Thymus (tissue), 11 donors: ENCODE data around the gene OR51V1. TPM values are rescaled to one million over a fixed set of nuclear protein-coding genes. Genes with fewer than 3 reads are reported as not detected.

Source experiments
- DNase-seq, 9 donors: peaks; one replicate each; pipeline ENCODE4 v3.0.0-alpha.2; 2013; ENCODE audit warnings: low spot score in 9 of 9, low read depth in 6 of 9, missing footprints in 1 of 9
- H3K27ac ChIP-seq, 2 donors: one replicate each; pipeline ENCODE4 v1.5.1; 2013; ENCODE audit warnings: control low read depth in 1 of 2, low read depth in 1 of 2, low read length in 1 of 2, mild to moderate bottlenecking in 1 of 2, moderate library complexity in 1 of 2
- H3K27me3 ChIP-seq, 2 donors: one replicate each; pipeline ENCODE4 v1.5.1; 2013; ENCODE audit warnings: low read length in 1 of 2; ENCODE audit not compliant: control insufficient read depth in 2 of 2, insufficient read depth in 1 of 2
- H3K36me3 ChIP-seq, 2 donors: one replicate each; pipeline ENCODE4 v1.5.1; 2013; ENCODE audit warnings: low read length in 1 of 2, mild to moderate bottlenecking in 1 of 2, moderate library complexity in 1 of 2; ENCODE audit not compliant: control insufficient read depth in 2 of 2, insufficient read depth in 2 of 2
- H3K4me1 ChIP-seq, 2 donors: one replicate each; pipeline ENCODE4 v1.5.1; 2013; ENCODE audit warnings: low read length in 2 of 2; ENCODE audit not compliant: control insufficient read depth in 2 of 2, insufficient read depth in 2 of 2
- H3K4me3 ChIP-seq, 2 donors: one replicate each; pipeline ENCODE4 v1.5.1; 2013; ENCODE audit warnings: low read length in 2 of 2, control low read depth in 1 of 2, mild to moderate bottlenecking in 1 of 2
- H3K9me3 ChIP-seq, 2 donors: one replicate each; pipeline ENCODE4 v1.5.1; 2013; ENCODE audit warnings: low read length in 1 of 2, mild to moderate bottlenecking in 1 of 2; ENCODE audit not compliant: control insufficient read depth in 2 of 2, insufficient read depth in 1 of 2
- WGBS: extraction: QIAGEN DNeasy Blood & Tissue Kit; methylation state at CpG from one replicate; pipeline ENCODE4 v1.1.7; 2013; 5-methylcytosine and 5-hydroxymethylcytosine counted together
- polyA plus RNA-seq: library from polyadenylated mRNA; stranded (reverse); fragments of 200-250 nt; gene quantifications from one replicate; pipeline ENCODE4 v1.2.3, GENCODE V29; 2013
- total RNA-seq: library from RNA; stranded (reverse); fragments of 120-200 nt; gene quantifications from one replicate; pipeline ENCODE4 v1.2.4, GENCODE V29; 2013
- donor health status: healthy.

The OR51V1 gene
- total and polyA plus RNA-seq, 2 donors, result not detected

DNA sequence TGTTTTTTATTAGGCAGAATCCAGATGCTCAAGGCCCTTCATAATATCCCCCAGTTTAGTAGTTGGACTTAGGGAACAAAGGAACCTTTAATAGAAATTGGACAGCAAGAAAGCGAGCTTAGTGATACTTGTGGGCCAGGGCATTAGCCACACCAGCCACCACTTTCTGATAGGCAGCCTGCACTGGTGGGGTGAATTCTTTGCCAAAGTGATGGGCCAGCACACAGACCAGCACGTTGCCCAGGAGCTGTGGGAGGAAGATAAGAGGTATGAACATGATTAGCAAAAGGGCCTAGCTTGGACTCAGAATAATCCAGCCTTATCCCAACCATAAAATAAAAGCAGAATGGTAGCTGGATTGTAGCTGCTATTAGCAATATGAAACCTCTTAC lies 25.0 kb upstream of the OR51V1 start:
- no peaks in the 10 kb centered on the region for H3K4me1 ChIP-seq
- H3K36me3 ChIP-seq, result no peaks in the 10 kb centered on the region
- no peaks in the 10 kb centered on the region for H3K27me3 ChIP-seq
- no peaks in the 10 kb centered on the region for H3K9me3 ChIP-seq
- 77% methylated on average over 2 of the region's 2 CpGs for WGBS
- DNase-seq, result no peak
- no peak overlapping the region for H3K27ac ChIP-seq
- no peak overlapping the region for H3K4me3 ChIP-seq

DNA sequence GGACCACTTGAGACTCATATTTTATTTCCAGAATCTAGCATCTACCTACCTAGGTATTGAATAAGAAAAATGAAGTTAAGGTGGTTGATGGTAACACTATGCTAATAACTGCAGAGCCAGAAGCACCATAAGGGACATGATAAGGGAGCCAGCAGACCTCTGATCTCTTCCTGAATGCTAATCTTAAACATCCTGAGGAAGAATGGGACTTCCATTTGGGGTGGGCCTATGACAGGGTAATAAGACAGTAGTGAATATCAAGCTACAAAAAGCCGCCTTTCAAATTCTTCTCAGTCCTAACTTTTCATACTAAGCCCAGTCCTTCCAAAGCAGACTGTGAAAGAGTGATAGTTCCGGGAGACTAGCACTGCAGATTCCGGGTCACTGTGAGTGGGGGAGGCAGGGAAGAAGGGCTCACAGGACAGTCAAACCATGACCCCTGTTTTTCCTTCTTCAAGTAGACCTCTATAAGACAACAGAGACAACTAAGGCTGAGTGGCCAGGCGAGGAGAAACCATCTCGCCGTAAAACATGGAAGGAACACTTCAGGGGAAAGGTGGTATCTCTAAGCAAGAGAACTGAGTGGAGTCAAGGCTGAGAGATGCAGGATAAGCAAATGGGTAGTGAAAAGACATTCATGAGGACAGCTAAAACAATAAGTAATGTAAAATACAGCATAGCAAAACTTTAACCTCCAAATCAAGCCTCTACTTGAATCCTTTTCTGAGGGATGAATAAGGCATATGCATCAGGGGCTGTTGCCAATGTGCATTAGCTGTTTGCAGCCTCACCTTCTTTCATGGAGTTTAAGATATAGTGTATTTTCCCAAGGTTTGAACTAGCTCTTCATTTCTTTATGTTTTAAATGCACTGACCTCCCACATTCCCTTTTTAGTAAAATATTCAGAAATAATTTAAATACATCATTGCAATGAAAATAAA lies 24.3 kb upstream of the OR51V1 start:
- no peak for DNase-seq
- no peaks in the 10 kb centered on the region for H3K9me3 ChIP-seq
- 80% methylated on average over 6 of the region's 6 CpGs for WGBS

DNA sequence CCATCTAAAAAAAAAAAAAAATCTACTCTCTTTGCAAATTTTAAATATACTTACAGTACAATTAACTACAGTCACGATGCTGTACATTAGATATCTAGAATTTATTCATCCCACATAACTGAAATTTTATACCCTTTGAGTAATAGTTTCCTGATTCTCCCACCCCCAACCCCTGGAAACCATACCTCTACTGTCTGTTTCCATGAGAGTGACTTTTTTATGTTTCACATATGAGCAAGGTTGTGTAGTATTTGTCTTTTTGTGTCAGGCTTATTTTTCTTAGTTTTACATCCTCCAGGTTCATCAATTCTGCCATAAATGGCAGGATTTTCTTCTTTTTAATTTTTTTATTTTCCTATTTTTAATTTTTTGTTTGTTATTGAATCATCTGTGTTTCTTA lies 23.2 kb upstream of the OR51V1 start:
- Histone ChIP-seq H3K4me3 (no peak overlapping the region), H3K27me3 (no peaks in the 10 kb centered on the region)
- WGBS, result 89% methylated on average over 1 of the region's 1 CpG

More for the DNA sequence above, 24.3 kb upstream of the OR51V1 start:
- H3K27me3 ChIP-seq, result no peaks in the 10 kb centered on the region
- no peak overlapping the region for H3K27ac ChIP-seq
- H3K4me1 ChIP-seq, result no peaks in the 10 kb centered on the region
- H3K36me3 ChIP-seq, result no peaks in the 10 kb centered on the region
- no peak overlapping the region for H3K4me3 ChIP-seq

DNA sequence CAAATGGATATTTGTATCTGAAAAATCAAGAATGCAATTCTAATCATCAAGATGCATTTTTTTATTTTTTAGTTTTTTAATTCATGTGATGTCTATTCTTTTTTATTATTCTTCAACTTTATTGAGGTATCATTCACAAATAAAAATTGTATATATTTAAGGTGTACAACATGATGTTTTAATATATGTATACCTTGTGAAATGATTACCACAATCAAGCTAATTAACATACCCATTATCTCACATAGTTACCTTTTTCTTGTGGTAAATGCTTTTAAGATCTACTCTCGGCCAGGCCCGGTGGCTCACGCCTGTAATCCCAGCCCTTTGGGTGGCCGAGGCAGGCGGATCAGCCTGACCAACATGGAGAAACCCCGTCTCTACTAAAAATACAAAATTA lies 22.7 kb upstream of the OR51V1 start:
- WGBS, result 97% methylated on average over 6 of the region's 6 CpGs
- no peak overlapping the region for H3K4me3 ChIP-seq
- no peaks in the 10 kb centered on the region for H3K4me1 ChIP-seq
- H3K36me3 ChIP-seq, result no peaks in the 10 kb centered on the region
- no peak overlapping the region for H3K27ac ChIP-seq
- H3K9me3 ChIP-seq, result no peaks in the 10 kb centered on the region
- DNase-seq, result no peak
- H3K27me3 ChIP-seq, result no peaks in the 10 kb centered on the region

More for the DNA sequence above, 23.2 kb upstream of the OR51V1 start:
- H3K9me3 ChIP-seq, result no peaks in the 10 kb centered on the region
- H3K36me3 ChIP-seq, result no peaks in the 10 kb centered on the region
- no peak for DNase-seq
- no peaks in the 10 kb centered on the region for H3K4me1 ChIP-seq
- H3K27ac ChIP-seq, result no peak overlapping the region

DNA sequence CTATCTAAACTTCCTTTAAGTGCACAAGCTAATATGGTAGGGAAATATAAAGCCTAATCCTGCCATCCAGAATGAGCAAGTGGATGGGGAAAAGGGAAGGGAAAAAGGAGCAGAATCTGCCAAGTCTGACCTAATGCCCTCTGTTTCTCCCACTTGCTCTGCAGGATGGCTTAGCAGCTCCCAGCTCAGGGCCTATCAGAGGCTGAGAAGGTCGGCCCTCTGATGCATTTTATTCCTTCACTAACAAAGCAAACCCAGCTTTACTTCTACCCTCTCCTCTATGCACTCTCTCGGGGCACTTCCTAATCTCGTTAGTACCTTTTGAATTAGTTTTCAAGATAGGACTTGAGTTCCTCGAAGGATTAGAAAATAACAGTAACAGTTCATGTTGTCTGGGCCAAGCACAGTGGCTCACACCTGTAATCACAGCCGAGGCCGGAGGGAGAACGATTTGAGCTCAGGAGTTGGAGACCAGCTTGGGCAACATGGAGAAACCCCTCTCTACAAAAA lies 9.9 kb upstream of the OR51V1 start:
- H3K27ac ChIP-seq, result no peak overlapping the region
- no peak overlapping the region for H3K4me3 ChIP-seq
- no peaks in the 10 kb centered on the region for H3K27me3 ChIP-seq
- no peak for DNase-seq
- 78% methylated on average over 7 of the region's 7 CpGs for WGBS
- H3K36me3 ChIP-seq, result no peaks in the 10 kb centered on the region
- no peaks in the 10 kb centered on the region for H3K9me3 ChIP-seq
- no peaks in the 10 kb centered on the region for H3K4me1 ChIP-seq

DNA sequence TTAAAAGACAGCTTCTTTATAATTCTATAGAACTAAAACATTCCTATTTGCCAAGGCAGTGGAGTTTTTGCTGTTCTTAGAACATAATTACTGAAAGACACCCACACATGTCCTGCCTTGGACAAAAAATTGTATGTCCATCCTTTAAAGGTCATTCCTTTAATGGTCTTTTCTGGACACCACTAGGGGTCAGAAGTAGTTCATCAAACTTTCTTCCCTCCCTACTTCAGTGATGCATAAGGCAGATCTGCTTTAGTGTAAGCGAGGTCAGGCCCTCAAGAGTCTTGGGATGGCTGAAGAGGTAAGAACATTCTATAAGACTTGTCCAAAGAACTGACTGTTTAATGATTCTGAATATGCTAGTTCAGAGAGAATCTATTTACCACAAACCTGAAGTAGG lies 4.3 kb upstream of the OR51V1 start:
- no peaks in the 10 kb centered on the region for H3K4me1 ChIP-seq
- 61% methylated on average over 1 of the region's 1 CpG for WGBS

DNA sequence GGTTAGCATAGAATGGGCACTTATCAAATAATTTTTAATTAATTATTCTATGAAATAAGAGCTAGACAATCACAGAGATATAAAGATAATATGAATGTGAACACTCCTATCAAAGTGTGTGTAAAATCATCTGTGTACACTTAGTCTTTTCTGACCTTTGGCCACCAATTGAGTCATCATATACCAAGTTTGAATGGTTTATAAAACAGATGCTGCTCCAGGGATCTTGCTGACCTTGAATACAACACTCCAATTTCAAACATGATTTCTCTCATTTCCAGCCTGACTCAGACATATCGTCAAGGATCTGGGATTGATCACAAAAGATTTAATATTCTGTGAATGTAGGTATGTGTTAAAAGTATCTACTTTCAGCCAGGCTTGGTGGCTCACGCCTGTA lies 2.9 kb upstream of the OR51V1 start:
- WGBS, result 92% methylated on average over 2 of the region's 2 CpGs
- no peak for DNase-seq
- H3K27ac ChIP-seq, result no peak overlapping the region
- H3K4me3 ChIP-seq, result no peak overlapping the region
- H3K9me3 ChIP-seq, result no peaks in the 10 kb centered on the region
- no peaks in the 10 kb centered on the region for H3K4me1 ChIP-seq
- no peaks in the 10 kb centered on the region for H3K27me3 ChIP-seq
- H3K36me3 ChIP-seq, result no peaks in the 10 kb centered on the region

More for the DNA sequence above, 4.3 kb upstream of the OR51V1 start:
- H3K36me3 ChIP-seq, result no peaks in the 10 kb centered on the region
- H3K4me3 ChIP-seq, result no peak overlapping the region
- H3K9me3 ChIP-seq, result no peaks in the 10 kb centered on the region
- DNase-seq, result no peak
- no peaks in the 10 kb centered on the region for H3K27me3 ChIP-seq
- no peak overlapping the region for H3K27ac ChIP-seq

DNA sequence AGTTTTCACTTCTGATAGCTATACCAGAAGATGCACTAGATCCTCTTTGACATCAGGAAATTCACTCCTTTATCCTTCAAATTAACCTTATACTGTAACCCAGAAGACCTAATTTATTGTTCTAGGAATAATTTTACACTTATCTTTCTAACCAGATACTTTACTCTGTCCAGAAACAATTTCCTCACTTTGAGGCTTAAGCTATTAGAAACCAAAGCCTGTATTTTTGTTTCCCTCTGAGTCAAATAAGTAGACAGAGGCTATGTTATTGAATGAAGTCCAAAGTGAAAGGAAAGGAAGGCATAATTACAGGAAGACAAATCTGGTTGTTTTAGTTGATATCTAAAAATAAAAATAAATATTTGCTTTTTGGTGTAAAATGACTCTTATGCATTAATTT lies 2.2 kb downstream of the OR51V1 start:
- no peak overlapping the region for H3K27ac ChIP-seq
- H3K4me3 ChIP-seq, result no peak overlapping the region
- no peaks in the 10 kb centered on the region for H3K36me3 ChIP-seq
- no peak for DNase-seq
- H3K4me1 ChIP-seq, result no peaks in the 10 kb centered on the region
- no peaks in the 10 kb centered on the region for H3K27me3 ChIP-seq
- no peaks in the 10 kb centered on the region for H3K9me3 ChIP-seq

DNA sequence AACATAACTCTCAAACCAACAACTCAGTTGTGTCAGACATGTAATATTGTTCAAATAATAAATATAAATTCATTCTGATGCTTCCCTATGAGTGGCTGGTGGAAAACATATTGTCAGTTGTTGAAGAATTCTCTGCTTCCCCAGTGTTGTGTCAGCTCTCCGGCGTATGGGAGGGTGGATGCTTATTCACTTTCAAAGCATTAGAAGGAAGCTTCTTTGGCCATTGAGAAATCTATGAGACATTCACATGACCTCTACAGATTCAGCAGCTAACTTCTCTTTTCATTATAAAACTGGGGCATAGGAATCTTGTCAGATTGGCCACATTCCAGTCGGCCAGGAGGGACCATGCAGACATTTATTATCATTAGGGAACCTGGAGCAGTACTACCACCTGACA lies 2.9 kb downstream of the OR51V1 start:
- Histone ChIP-seq H3K27me3 (no peaks in the 10 kb centered on the region), H3K9me3 (no peaks in the 10 kb centered on the region), H3K36me3 (no peaks in the 10 kb centered on the region), H3K27ac (no peak overlapping the region), H3K4me3 (no peak overlapping the region), H3K4me1 (no peaks in the 10 kb centered on the region)
- no peak for DNase-seq
- 91% methylated on average over 3 of the region's 3 CpGs for WGBS
